ENCODE measurements around the gene ZNF280D.

ZNF280D gene

GRCh38 chr15:56648311-56648710 is 85.0 kb downstream of the ZNF280D start:
- Histone ChIP-seq H3K4me3 (ENCODE audit: low read depth, low read length) (no peak overlapping the region), H3K36me3 (no peaks in the 10 kb centered on the region), H3K27ac (no peak overlapping the region), H3K27me3 (ENCODE audit: insufficient read depth, low read depth, severe bottlenecking) (no peaks in the 10 kb centered on the region), H3K9me3 (ENCODE audit: severe bottlenecking) (no peaks in the 10 kb centered on the region)
- no peak for TF ChIP-seq CTCF (IDR thresholded peaks at IDR 0.05; ENCODE audit: low read depth, low read length)
- no peak for DNase-seq

- Histone ChIP-seq H3K36me3 (no peaks in the 10 kb centered on the region), H3K27me3 (ENCODE audit: insufficient read depth, low read depth, severe bottlenecking) (no peaks in the 10 kb centered on the region), H3K9me3 (ENCODE audit: severe bottlenecking) (no peaks in the 10 kb centered on the region), H3K27ac (no peak overlapping the region), H3K4me3 (ENCODE audit: low read depth, low read length) (no peak overlapping the region)
- no peak for DNase-seq
- no peak for TF ChIP-seq CTCF (IDR thresholded peaks at IDR 0.05; ENCODE audit: low read depth, low read length)
Measured at GRCh38 chr15:56640549-56640948, 92.8 kb downstream of the ZNF280D start.

- no peaks in the 10 kb centered on the region for H3K9me3 ChIP-seq (ENCODE audit: severe bottlenecking)
- no peak overlapping the region for H3K4me3 ChIP-seq (ENCODE audit: low read depth, low read length)
- no peaks in the 10 kb centered on the region for H3K36me3 ChIP-seq
- no peak for DNase-seq
- H3K27ac ChIP-seq, result no peak overlapping the region
- TF ChIP-seq CTCF (IDR thresholded peaks at IDR 0.05; ENCODE audit: low read depth, low read length), result no peak
- no peaks in the 10 kb centered on the region for H3K27me3 ChIP-seq (ENCODE audit: insufficient read depth, low read depth, severe bottlenecking)
Measured at GRCh38 chr15:56640127-56640526, 93.2 kb downstream of the ZNF280D start.

- no peaks in the 10 kb centered on the region for H3K36me3 ChIP-seq
- DNase-seq, result no peak
- H3K27ac ChIP-seq, result no peak overlapping the region
- no peaks in the 10 kb centered on the region for H3K27me3 ChIP-seq (ENCODE audit: insufficient read depth, low read depth, severe bottlenecking)
- TF ChIP-seq CTCF (IDR thresholded peaks at IDR 0.05; ENCODE audit: low read depth, low read length), result no peak
- no peak overlapping the region for H3K4me3 ChIP-seq (ENCODE audit: low read depth, low read length)
- no peaks in the 10 kb centered on the region for H3K9me3 ChIP-seq (ENCODE audit: severe bottlenecking)
Measured at GRCh38 chr15:56639631-56640030, 93.7 kb downstream of the ZNF280D start.

- TF ChIP-seq CTCF (IDR thresholded peaks at IDR 0.05; ENCODE audit: low read depth, low read length), result no peak
- H3K27ac ChIP-seq, result no peak overlapping the region
- H3K27me3 ChIP-seq (ENCODE audit: insufficient read depth, low read depth, severe bottlenecking), result no peaks in the 10 kb centered on the region
- no peak overlapping the region for H3K4me3 ChIP-seq (ENCODE audit: low read depth, low read length)
- no peaks in the 10 kb centered on the region for H3K9me3 ChIP-seq (ENCODE audit: severe bottlenecking)
- H3K36me3 ChIP-seq, result no peaks in the 10 kb centered on the region
- no peak for DNase-seq
Measured at GRCh38 chr15:56631765-56632164, 101.5 kb downstream of the ZNF280D start.

GRCh38 chr15:56628893-56629532 is 104.3 kb downstream of the ZNF280D start:
- Histone ChIP-seq H3K9me3 (ENCODE audit: severe bottlenecking) (no peaks in the 10 kb centered on the region), H3K27me3 (ENCODE audit: insufficient read depth, low read depth, severe bottlenecking) (no peaks in the 10 kb centered on the region), H3K36me3 (no peaks in the 10 kb centered on the region), H3K4me3 (ENCODE audit: low read depth, low read length) (no peak overlapping the region), H3K27ac (no peak overlapping the region)
- TF ChIP-seq CTCF (IDR thresholded peaks at IDR 0.05; ENCODE audit: low read depth, low read length), result no peak
- no peak for DNase-seq

Measured in WERI-Rb-1 (cell line).